CD14-positive monocyte (primary cell): ENCODE measurements around the gene GOLM1. TPM values are rescaled to one million over a fixed set of nuclear protein-coding genes. Genes with fewer than 3 reads are reported as not detected.

ENCODE experiments used
- DNase-seq, 3 donors: peaks; one replicate each; pipeline ENCODE4 v3.0.0-alpha.2; 2011 to 2022
- H2AFZ ChIP-seq: 2 replicates; pipeline ENCODE4 v1.6.0; 2012; ENCODE audit warnings: mild to moderate bottlenecking, low read depth, low read length, inconsistent platforms; ENCODE audit not compliant: insufficient read depth, poor library complexity, severe bottlenecking
- H3K27ac ChIP-seq, 2 donors: 1 replicate in 1 of 2; 2 replicates in 1 of 2; pipeline ENCODE4 v1.5.1; 2012 to 2013; ENCODE audit warnings: low read length in 2 of 2, control low read depth in 1 of 2, inconsistent platforms in 1 of 2, low read depth in 1 of 2, mild to moderate bottlenecking in 1 of 2
- H3K27me3 ChIP-seq, 2 donors: one replicate each; pipeline versions ENCODE4 v1.6.0 to v1.6.1; 2011 to 2013; ENCODE audit warnings: low read length in 2 of 2; ENCODE audit not compliant: control insufficient read depth in 2 of 2, insufficient read depth in 2 of 2
- H3K36me3 ChIP-seq, 2 donors: replicated peaks in 1 of 2; 1 replicate in 1 of 2; 2 replicates in 1 of 2; pipeline versions ENCODE4 v1.5.1 to v1.6.1; 2012 to 2013; ENCODE audit warnings: low read length in 2 of 2, control low read depth in 1 of 2, inconsistent platforms in 1 of 2, mild to moderate bottlenecking in 1 of 2; ENCODE audit not compliant: insufficient read depth in 2 of 2, control insufficient read depth in 1 of 2
- H3K4me1 ChIP-seq, 2 donors: 1 replicate in 1 of 2; 2 replicates in 1 of 2; pipeline versions ENCODE4 v1.5.1 to v1.6.1; 2012 to 2013; ENCODE audit warnings: low read length in 2 of 2, control low read depth in 1 of 2, inconsistent platforms in 1 of 2, mild to moderate bottlenecking in 1 of 2, moderate library complexity in 1 of 2; ENCODE audit not compliant: insufficient read depth in 2 of 2, control insufficient read depth in 1 of 2
- H3K4me2 ChIP-seq: replicated peaks from 2 replicates; pipeline ENCODE3; 2012; ENCODE audit warnings: low read length, moderate library complexity, mild to moderate bottlenecking; ENCODE audit not compliant: poor library complexity, severe bottlenecking; ENCODE audit errors: extremely low read depth
- H3K4me3 ChIP-seq, 3 experiments: fragments of 200-600 bp in 1 of 3; sonication (generic) in 1 of 3; replicated peaks in 1 of 3; 1 replicate in 2 of 3; 2 replicates in 1 of 3; pipeline ENCODE4 v1.5.1; 2011 to 2013; ENCODE audit warnings: low read length in 3 of 3, mild to moderate bottlenecking in 3 of 3, control low read depth in 2 of 3, low read depth in 2 of 3, inconsistent platforms in 1 of 3, moderate library complexity in 1 of 3
- H3K79me2 ChIP-seq: 2 replicates; pipeline ENCODE4 v1.6.0; 2012; ENCODE audit warnings: mild to moderate bottlenecking, control low read depth, inconsistent platforms, low read length, moderate library complexity; ENCODE audit not compliant: insufficient read depth
- H3K9ac ChIP-seq: 2 replicates; pipeline ENCODE4 v1.6.0; 2017; ENCODE audit warnings: low read length, mild to moderate bottlenecking; ENCODE audit not compliant: insufficient read depth, poor library complexity, severe bottlenecking
- H3K9me3 ChIP-seq, 2 donors: replicated peaks in 1 of 2; 1 replicate in 1 of 2; 2 replicates in 1 of 2; pipeline versions ENCODE4 v1.5.1 to v1.6.1; 2012 to 2013; ENCODE audit warnings: low read length in 2 of 2, control low read depth in 1 of 2; ENCODE audit not compliant: control insufficient read depth in 1 of 2, insufficient read depth in 1 of 2
- H4K20me1 ChIP-seq: 2 replicates; pipeline ENCODE4 v1.6.0; 2012; ENCODE audit warnings: mild to moderate bottlenecking, low read length, control low read depth, moderate library complexity; ENCODE audit not compliant: insufficient read depth
- H3K27ac Mint-ChIP-seq, 7 donors: one replicate each; pipeline ENCODE4 v1.8.0; 2020; ENCODE audit warnings: mild to moderate bottlenecking in 7 of 7, mixed read lengths in 7 of 7, moderate library complexity in 6 of 7, inconsistent platforms in 2 of 7
- H3K27me3 Mint-ChIP-seq, 3 donors: one replicate each; pipeline ENCODE4 v1.8.0; 2021 to 2022; ENCODE audit warnings: low read depth in 3 of 3, mild to moderate bottlenecking in 3 of 3, mixed read lengths in 3 of 3, moderate library complexity in 3 of 3, inconsistent platforms in 1 of 3
- H3K36me3 Mint-ChIP-seq, 2 donors: one replicate each; pipeline ENCODE4 v1.8.0; 2020; ENCODE audit warnings: mixed read lengths in 2 of 2, inconsistent platforms in 1 of 2, mild to moderate bottlenecking in 1 of 2
- H3K4me1 Mint-ChIP-seq: one replicate; pipeline ENCODE4 v1.8.0; 2020; ENCODE audit warnings: mild to moderate bottlenecking, mixed read lengths
- H3K4me3 Mint-ChIP-seq, 2 donors: one replicate each; pipeline ENCODE4 v1.8.0; 2020; ENCODE audit warnings: mild to moderate bottlenecking in 2 of 2, mixed read lengths in 2 of 2, moderate library complexity in 1 of 2
- H3K9me3 Mint-ChIP-seq, 7 donors: one replicate each; pipeline ENCODE4 v1.8.0; 2020 to 2022; ENCODE audit warnings: mixed read lengths in 7 of 7, mild to moderate bottlenecking in 6 of 7, moderate library complexity in 6 of 7, inconsistent platforms in 2 of 7
- WGBS: methylation state at CpG from one replicate; pipeline ENCODE4 v1.1.5; 2013; ENCODE audit warnings: missing lambda C conversion rate; ENCODE audit not compliant: insufficient coverage; 5-methylcytosine and 5-hydroxymethylcytosine counted together
- intact Hi-C, 2 donors: fragments of 100-400 bp; cut with micrococcal nuclease; formaldehyde crosslinking; loops; one replicate each; pipeline versions ENCODE4 v1.15.0 to v1.15.1; 2023
- polyA plus RNA-seq, 3 donors: library from polyadenylated mRNA; depleted of rRNA in 1 of 3; unstranded in 2 of 3; stranded (reverse) in 1 of 3; fragments of 300-500 nt in 2 of 3; fragments of >200 nt in 1 of 3; fragmentation: Illumina TruSeq in 2 of 3; gene quantifications; 1 replicate in 2 of 3; 2 replicates in 1 of 3; pipeline ENCODE4 v1.2.3, GENCODE V29; 2012 to 2021
- TF ChIP-seq, protein P1 (sequence below): fragments of 200-600 bp; IDR thresholded peaks from one replicate; pipeline ENCODE4 v1.8.0; 2022; ENCODE audit warnings: antibody characterized with exemption, mild to moderate bottlenecking

GOLM1 gene
- polyA plus RNA-seq, 3 donors = 10.4 to 27.5 (median 12.9) TPM

GRCh38 chr9:86079865-86080469 lies 19.4 kb downstream of the GOLM1 start:
- no peak overlapping the region for H3K4me2 ChIP-seq
- WGBS = 100% methylated on average over 1 of the region's 5 CpGs
- no peak overlapping the region for H3K27ac ChIP-seq
- H3K4me1 Mint-ChIP-seq = no peaks in the 10 kb centered on the region
- no peaks in the 10 kb centered on the region for H3K27me3 ChIP-seq
- H3K9ac ChIP-seq = no peak overlapping the region
- no peaks in the 10 kb centered on the region for H4K20me1 ChIP-seq
- DNase-seq = no peak
- no peaks in the 10 kb centered on the region for H3K79me2 ChIP-seq
- peaks cover 0 to 3% (median 2%) of the 10 kb centered on the region in 3 donors for H3K27me3 Mint-ChIP-seq
- no peaks in the 10 kb centered on the region for H3K4me1 ChIP-seq
- H3K36me3 Mint-ChIP-seq = peaks cover 27 to 36% of the 10 kb centered on the region in 2 donors
- H3K4me3 ChIP-seq = no peak overlapping the region
- no peaks in the 10 kb centered on the region for H3K9me3 Mint-ChIP-seq
- H3K36me3 ChIP-seq = peaks cover 14 to 28% of the 10 kb centered on the region in 2 donors
- H2AFZ ChIP-seq = no peak overlapping the region
- TF ChIP-seq, protein P1, sequence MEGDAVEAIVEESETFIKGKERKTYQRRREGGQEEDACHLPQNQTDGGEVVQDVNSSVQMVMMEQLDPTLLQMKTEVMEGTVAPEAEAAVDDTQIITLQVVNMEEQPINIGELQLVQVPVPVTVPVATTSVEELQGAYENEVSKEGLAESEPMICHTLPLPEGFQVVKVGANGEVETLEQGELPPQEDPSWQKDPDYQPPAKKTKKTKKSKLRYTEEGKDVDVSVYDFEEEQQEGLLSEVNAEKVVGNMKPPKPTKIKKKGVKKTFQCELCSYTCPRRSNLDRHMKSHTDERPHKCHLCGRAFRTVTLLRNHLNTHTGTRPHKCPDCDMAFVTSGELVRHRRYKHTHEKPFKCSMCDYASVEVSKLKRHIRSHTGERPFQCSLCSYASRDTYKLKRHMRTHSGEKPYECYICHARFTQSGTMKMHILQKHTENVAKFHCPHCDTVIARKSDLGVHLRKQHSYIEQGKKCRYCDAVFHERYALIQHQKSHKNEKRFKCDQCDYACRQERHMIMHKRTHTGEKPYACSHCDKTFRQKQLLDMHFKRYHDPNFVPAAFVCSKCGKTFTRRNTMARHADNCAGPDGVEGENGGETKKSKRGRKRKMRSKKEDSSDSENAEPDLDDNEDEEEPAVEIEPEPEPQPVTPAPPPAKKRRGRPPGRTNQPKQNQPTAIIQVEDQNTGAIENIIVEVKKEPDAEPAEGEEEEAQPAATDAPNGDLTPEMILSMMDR = no peak
- intact Hi-C loops = no loop called here
- no peaks in the 10 kb centered on the region for H3K9me3 ChIP-seq
- H3K27ac Mint-ChIP-seq = peak overlapping the region in 1 of 7 donors; percentile 30
- no peak overlapping the region for H3K4me3 Mint-ChIP-seq

DNA sequence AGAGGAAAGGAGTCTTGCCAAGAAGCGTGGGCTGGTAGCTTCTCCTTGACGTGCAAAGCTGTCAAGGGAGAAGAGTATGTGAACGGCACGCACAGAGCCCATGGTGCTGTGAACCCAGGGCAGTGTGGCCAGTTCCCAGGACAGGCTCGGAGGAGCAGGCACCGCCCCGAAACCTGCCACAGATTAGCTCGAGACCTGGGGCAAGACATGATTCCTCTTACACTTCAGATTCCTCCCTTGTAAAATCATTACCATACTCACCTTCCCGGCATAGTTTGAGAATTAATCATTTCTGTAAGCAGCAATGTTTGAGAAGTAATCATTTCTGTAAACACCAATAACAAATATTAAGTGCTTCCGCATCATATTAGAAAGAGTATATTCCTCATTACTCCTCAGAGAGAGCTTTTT lies 19.9 kb downstream of the GOLM1 start:
- TF ChIP-seq, protein P1 = no peak
- intact Hi-C loops = no loop called here

More for the DNA sequence above, 19.9 kb downstream of the GOLM1 start:
- Histone ChIP-seq H4K20me1 (no peaks in the 10 kb centered on the region), H3K9me3 (no peaks in the 10 kb centered on the region), H3K27me3 (no peaks in the 10 kb centered on the region), H3K9ac (no peak overlapping the region), H3K4me1 (no peaks in the 10 kb centered on the region), H3K36me3 (peaks cover 14 to 28% of the 10 kb centered on the region in 2 donors), H3K79me2 (no peaks in the 10 kb centered on the region), H3K4me3 (no peak overlapping the region), H2AFZ (no peak overlapping the region), H3K4me2 (no peak overlapping the region), H3K27ac (no peak overlapping the region)
- H3K36me3 Mint-ChIP-seq = peaks cover 32 to 42% of the 10 kb centered on the region in 2 donors
- peaks cover 0 to 3% (median 2%) of the 10 kb centered on the region in 3 donors for H3K27me3 Mint-ChIP-seq
- 100% methylated on average over 5 of the region's 10 CpGs for WGBS
- H3K4me3 Mint-ChIP-seq = no peak overlapping the region
- no peak for DNase-seq
- H3K4me1 Mint-ChIP-seq = no peaks in the 10 kb centered on the region
- no peaks in the 10 kb centered on the region for H3K9me3 Mint-ChIP-seq
- H3K27ac Mint-ChIP-seq = no peak overlapping the region
